ENCODE data around the gene RPS18. TPM values are rescaled to one million over a fixed set of nuclear protein-coding genes. Genes with fewer than 3 reads are reported as not detected.

RPS18 gene
- total RNA-seq, 1 donor from 2014 or later: 2,626 TPM

DNA sequence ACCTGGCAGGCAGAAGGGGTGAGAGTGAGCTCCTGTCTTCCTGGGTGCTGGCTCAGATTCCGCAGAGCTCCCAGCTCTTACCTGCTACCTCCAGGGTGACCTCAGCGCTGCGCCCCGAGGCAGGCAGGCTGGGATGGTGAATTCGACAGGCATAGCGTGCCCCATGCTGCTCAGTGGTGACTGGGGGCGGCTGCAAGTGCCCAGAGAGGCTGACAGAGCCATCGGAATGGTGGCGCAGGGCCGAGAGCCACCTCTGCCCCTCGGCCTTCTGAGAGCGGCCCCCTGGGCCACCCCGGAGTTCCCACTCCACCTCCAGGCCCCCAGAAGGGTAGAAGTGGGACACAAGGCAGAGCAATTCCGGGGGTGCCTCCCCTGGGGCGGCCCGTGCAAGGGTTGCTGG is 32.3 kb downstream of the RPS18 start:
- no peaks in the 10 kb centered on the region for H3K9me3 Mint-ChIP-seq
- no peaks in the 10 kb centered on the region for H3K27me3 Mint-ChIP-seq (ENCODE audit: low read depth)
- no peak overlapping the region for H3K4me3 Mint-ChIP-seq
- peaks cover 14% of the 10 kb centered on the region for H3K36me3 Mint-ChIP-seq
- no peak for DNase-seq (ENCODE audit: low spot score in 2 of 2, unreplicated experiment in 2 of 2)
- TF ChIP-seq, protein P1, sequence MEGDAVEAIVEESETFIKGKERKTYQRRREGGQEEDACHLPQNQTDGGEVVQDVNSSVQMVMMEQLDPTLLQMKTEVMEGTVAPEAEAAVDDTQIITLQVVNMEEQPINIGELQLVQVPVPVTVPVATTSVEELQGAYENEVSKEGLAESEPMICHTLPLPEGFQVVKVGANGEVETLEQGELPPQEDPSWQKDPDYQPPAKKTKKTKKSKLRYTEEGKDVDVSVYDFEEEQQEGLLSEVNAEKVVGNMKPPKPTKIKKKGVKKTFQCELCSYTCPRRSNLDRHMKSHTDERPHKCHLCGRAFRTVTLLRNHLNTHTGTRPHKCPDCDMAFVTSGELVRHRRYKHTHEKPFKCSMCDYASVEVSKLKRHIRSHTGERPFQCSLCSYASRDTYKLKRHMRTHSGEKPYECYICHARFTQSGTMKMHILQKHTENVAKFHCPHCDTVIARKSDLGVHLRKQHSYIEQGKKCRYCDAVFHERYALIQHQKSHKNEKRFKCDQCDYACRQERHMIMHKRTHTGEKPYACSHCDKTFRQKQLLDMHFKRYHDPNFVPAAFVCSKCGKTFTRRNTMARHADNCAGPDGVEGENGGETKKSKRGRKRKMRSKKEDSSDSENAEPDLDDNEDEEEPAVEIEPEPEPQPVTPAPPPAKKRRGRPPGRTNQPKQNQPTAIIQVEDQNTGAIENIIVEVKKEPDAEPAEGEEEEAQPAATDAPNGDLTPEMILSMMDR (IDR thresholded peaks at IDR 0.05; ENCODE audit: unreplicated experiment): no peak
- no peak overlapping the region for H3K27ac Mint-ChIP-seq
- H3K4me1 Mint-ChIP-seq: peaks cover 12% of the 10 kb centered on the region

DNA sequence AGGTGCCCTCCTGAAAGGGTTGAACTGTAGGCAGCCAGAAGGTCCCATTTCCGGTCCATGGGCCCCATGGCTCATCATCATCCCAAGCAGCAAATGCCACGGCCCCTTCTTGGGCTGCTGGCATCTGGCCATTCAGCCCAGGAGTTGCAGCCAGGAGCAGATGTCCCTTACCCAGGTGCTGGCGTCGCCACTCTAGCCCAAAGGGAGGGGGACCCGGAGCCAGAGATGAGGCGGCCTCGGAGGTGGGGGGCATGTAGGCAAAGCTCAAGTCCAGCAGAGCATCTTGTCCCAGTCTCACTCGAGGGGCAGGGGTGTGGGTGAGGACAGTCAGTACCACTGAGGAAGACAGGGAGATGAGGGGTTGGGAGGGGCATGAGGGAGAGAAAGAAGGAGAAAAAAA is 33.2 kb downstream of the RPS18 start:
- TF ChIP-seq, protein P1 (IDR thresholded peaks at IDR 0.05; ENCODE audit: unreplicated experiment): no peak

DNA sequence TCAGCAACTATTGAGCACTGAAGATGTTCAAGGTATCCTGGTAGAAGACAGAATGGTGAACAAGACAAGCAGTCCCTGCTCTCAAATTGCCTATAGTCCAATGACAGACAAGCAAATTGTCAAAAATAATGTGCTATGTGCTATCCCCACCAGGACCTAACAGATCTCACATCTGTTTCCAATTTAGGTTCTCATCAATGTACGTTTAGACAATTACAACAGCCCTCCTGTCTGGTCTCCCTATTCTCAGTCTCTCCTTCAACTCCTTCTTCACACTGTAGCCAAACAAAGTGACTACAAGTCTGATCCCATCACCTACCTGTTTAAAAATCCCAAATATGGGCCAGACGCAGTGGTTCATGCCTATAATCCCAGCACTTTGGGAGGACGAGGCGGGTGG is 34.5 kb downstream of the RPS18 start:
- no peaks in the 10 kb centered on the region for H3K4me1 Mint-ChIP-seq
- peaks cover 14% of the 10 kb centered on the region for H3K36me3 Mint-ChIP-seq
- H3K27ac Mint-ChIP-seq: no peak overlapping the region
- no peak overlapping the region for H3K4me3 Mint-ChIP-seq
- no peak for DNase-seq (ENCODE audit: low spot score in 2 of 2, unreplicated experiment in 2 of 2)
- TF ChIP-seq, protein P1 (IDR thresholded peaks at IDR 0.05; ENCODE audit: unreplicated experiment): no peak
- H3K9me3 Mint-ChIP-seq: no peaks in the 10 kb centered on the region
- H3K27me3 Mint-ChIP-seq (ENCODE audit: low read depth): no peaks in the 10 kb centered on the region

More for the DNA sequence above, 33.2 kb downstream of the RPS18 start:
- peaks cover 4% of the 10 kb centered on the region for H3K4me1 Mint-ChIP-seq
- no peak overlapping the region for H3K27ac Mint-ChIP-seq
- no peak overlapping the region for H3K4me3 Mint-ChIP-seq
- H3K9me3 Mint-ChIP-seq: no peaks in the 10 kb centered on the region
- no peaks in the 10 kb centered on the region for H3K27me3 Mint-ChIP-seq (ENCODE audit: low read depth)
- DNase-seq (ENCODE audit: low spot score in 2 of 2, unreplicated experiment in 2 of 2): no peak
- H3K36me3 Mint-ChIP-seq: peaks cover 14% of the 10 kb centered on the region

DNA sequence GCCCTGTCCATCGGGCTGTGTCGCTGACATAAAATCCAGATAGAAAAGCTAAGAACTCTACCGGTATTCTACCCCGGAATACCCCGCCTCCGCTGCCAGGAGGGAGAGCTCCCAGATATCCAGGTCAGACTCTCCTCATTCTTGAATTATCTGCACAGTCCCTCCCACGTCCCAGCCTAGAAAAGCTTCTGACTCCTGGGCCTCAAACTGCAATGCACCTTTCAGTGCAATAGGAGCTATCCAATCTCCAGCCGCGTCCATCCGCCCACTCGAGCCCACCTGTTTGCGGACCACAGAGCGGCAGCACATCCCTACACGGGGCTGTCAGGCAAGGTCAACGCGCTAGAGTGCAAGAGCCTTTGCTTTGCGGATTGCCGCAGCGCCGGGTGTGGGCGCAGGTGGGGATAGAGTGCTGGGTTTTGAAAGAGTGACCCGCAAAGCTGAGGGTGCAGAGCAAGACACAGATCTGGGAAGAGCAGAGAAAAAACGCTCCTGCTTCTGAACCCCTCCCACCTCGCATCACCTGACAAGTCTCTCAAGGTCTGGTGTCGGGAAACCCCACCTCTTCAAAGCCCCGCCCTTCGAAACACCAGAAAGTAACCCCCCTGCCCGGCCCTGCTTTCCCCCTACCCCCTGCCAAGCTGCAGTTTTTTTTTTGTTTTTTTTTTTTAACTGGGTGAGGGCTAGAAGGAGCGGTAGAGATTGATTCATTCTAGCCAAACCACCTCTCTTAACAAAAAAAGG is 40.7 kb downstream of the RPS18 start:
- TF ChIP-seq, protein P1 (IDR thresholded peaks at IDR 0.05; ENCODE audit: unreplicated experiment): no peak
- no peaks in the 10 kb centered on the region for H3K9me3 Mint-ChIP-seq
- peaks cover 40% of the 10 kb centered on the region for H3K4me1 Mint-ChIP-seq
- H3K27me3 Mint-ChIP-seq (ENCODE audit: low read depth): no peaks in the 10 kb centered on the region
- H3K4me3 Mint-ChIP-seq: peak overlapping the region; percentile 94
- H3K36me3 Mint-ChIP-seq: peaks cover 6% of the 10 kb centered on the region
- peak overlapping the region; percentile 98 for H3K27ac Mint-ChIP-seq
- DNase-seq (ENCODE audit: low spot score in 2 of 2, unreplicated experiment in 2 of 2): peak in 1 of 2 experiments; percentile 58

DNA sequence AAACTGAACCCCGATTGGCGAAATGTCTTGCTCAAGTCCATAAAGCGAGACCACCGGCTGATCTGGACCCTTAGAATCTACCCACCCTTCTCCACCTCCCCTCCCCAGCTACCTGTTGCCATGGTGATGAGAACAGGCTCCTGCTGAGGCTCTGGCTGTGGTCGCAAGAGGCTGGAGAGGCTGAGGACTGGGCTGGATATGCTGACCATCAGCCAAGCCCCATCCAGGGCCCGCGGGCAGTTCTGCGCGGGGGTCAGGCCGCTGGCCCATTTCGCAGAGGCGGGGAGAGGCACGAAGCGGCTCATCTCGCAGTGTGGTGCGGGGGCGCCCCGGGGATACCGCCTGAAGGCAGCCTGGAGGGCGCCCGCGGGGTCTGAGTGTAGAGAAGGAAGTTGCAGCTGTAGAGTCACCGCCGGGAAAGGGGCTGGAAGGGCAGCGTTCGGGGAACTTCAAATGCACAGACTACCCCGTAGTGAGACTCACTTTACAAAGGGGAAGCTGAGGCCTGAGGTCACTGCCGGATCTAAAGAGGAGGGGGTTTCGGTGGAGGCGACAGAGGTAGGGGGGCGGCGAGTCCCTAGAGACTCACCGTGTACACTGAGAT is 41.3 kb downstream of the RPS18 start:
- TF ChIP-seq, protein P1 (IDR thresholded peaks at IDR 0.05; ENCODE audit: unreplicated experiment): no peak
- peak in 1 of 2 experiments; percentile 64 for DNase-seq (ENCODE audit: low spot score in 2 of 2, unreplicated experiment in 2 of 2)
- peaks cover 45% of the 10 kb centered on the region for H3K4me1 Mint-ChIP-seq
- H3K4me3 Mint-ChIP-seq: peak overlapping the region; percentile 94
- no peaks in the 10 kb centered on the region for H3K27me3 Mint-ChIP-seq (ENCODE audit: low read depth)
- peaks cover 6% of the 10 kb centered on the region for H3K36me3 Mint-ChIP-seq
- H3K9me3 Mint-ChIP-seq: no peaks in the 10 kb centered on the region
- H3K27ac Mint-ChIP-seq: peak overlapping the region; percentile 98
